Esophagus muscularis mucosa (tissue), 4 donors: ENCODE measurements around the gene ALDH7A1.

Experiments
- CTCF ChIP-seq, 3 experiments: fragments of 200-600 bp in 2 of 3; fragments of 450-650 bp in 1 of 3; sonication (generic) in 2 of 3; IDR thresholded peaks; one replicate each; pipeline ENCODE4 v1.5.1; 2017 to 2019; ENCODE audit warnings: antibody characterized with exemption in 3 of 3, mild to moderate bottlenecking in 2 of 3, moderate library complexity in 1 of 3
- EP300 ChIP-seq: sonication (generic); formaldehyde crosslinking; IDR thresholded peaks from one replicate; pipeline ENCODE4 v1.6.1; 2017; ENCODE audit warnings: antibody characterized with exemption
- POLR2A ChIP-seq: fragments of 450-650 bp; IDR thresholded peaks from one replicate; pipeline ENCODE4 v1.6.1; 2017; ENCODE audit warnings: antibody characterized with exemption, moderate library complexity, mild to moderate bottlenecking, low read depth
- POLR2AphosphoS5 ChIP-seq, 2 donors: sonication (generic); formaldehyde crosslinking; IDR thresholded peaks; one replicate each; pipeline ENCODE4 v1.6.1; 2017; ENCODE audit warnings: antibody characterized with exemption in 2 of 2

- no peak for TF ChIP-seq CTCF (IDR thresholded peaks at IDR 0.05)
- TF ChIP-seq POLR2A = no peak
- no peak for TF ChIP-seq POLR2AphosphoS5 (IDR thresholded peaks at IDR 0.05)
- no peak for TF ChIP-seq EP300
Measured at GRCh38 chr5:126482591-126482990, 112.4 kb downstream of the ALDH7A1 start.
